BLaER1 (cell line): Measurements from ENCODE around the gene SPEF1.

Experiments used
- H3K27ac ChIP-seq: shearing (Covaris generic); formaldehyde crosslinking; 2 replicates; pipeline ENCODE4 v1.8.1; 2022
- H3K27me3 ChIP-seq: shearing (Covaris generic); formaldehyde crosslinking; 2 replicates; pipeline ENCODE4 v1.8.1; 2022
- H3K36me3 ChIP-seq: shearing (Covaris generic); formaldehyde crosslinking; 2 replicates; pipeline ENCODE4 v1.8.1; 2022
- H3K4me1 ChIP-seq: shearing (Covaris generic); formaldehyde crosslinking; 2 replicates; pipeline ENCODE4 v1.8.1; 2022
- H3K4me2 ChIP-seq: shearing (Covaris generic); formaldehyde crosslinking; 2 replicates; pipeline ENCODE4 v1.8.1; 2022
- H3K4me3 ChIP-seq: shearing (Covaris generic); formaldehyde crosslinking; 2 replicates; pipeline ENCODE4 v1.8.1; 2022
- H3K9ac ChIP-seq: shearing (Covaris generic); formaldehyde crosslinking; 2 replicates; pipeline ENCODE4 v1.8.1; 2022
- H3K9me3 ChIP-seq: shearing (Covaris generic); formaldehyde crosslinking; 2 replicates; pipeline ENCODE4 v1.8.1; 2022
- H4K20me1 ChIP-seq: shearing (Covaris generic); formaldehyde crosslinking; 2 replicates; pipeline ENCODE4 v1.8.1; 2022
- Cebpa-rat ChIP-seq: shearing (Covaris generic); IDR thresholded peaks from 2 replicates; pipeline ENCODE4 v1.8.1; 2022

Gene SPEF1

GRCh38 chr20:3767427-3768341 lies 13.6 kb downstream of the SPEF1 start, which contains the start of gene ADISSP:
ADISSP (minus strand) TSS chr20:3767753; CDS start chr20:3760100, 7,653 bp downstream.
- peak within 1 kb of the TSS; percentile 96 for H3K27ac ChIP-seq
- no peaks in the 10 kb centered on the region for H3K9me3 ChIP-seq
- TF ChIP-seq Cebpa-rat: no peak
- peak within 1 kb of the TSS; percentile 99 for H3K4me2 ChIP-seq
- H3K4me1 ChIP-seq: peaks cover 64% of the 10 kb centered on the region
- H4K20me1 ChIP-seq: peaks cover 42% of the 10 kb centered on the region
- no peaks in the 10 kb centered on the region for H3K36me3 ChIP-seq
- peak within 1 kb of the TSS; percentile 96 for H3K9ac ChIP-seq
- H3K27me3 ChIP-seq: no peaks in the 10 kb centered on the region
- H3K4me3 ChIP-seq: peak within 1 kb of the TSS; percentile 78

- peaks cover 3% of the 10 kb centered on the region; the same call in 1 of the 2 replicates for H3K36me3 ChIP-seq
- peaks cover 69% of the 10 kb centered on the region for H3K4me1 ChIP-seq
- peak overlapping the region; percentile 96 for H3K27ac ChIP-seq
- peak overlapping the region; percentile 78 for H3K4me3 ChIP-seq
- peak overlapping the region; percentile 99 for H3K4me2 ChIP-seq
- H4K20me1 ChIP-seq: peaks cover 48% of the 10 kb centered on the region
- peak overlapping the region; percentile 96 for H3K9ac ChIP-seq
- no peaks in the 10 kb centered on the region for H3K27me3 ChIP-seq
- TF ChIP-seq Cebpa-rat: no peak
- H3K9me3 ChIP-seq: no peaks in the 10 kb centered on the region
These were observed 14.2 kb downstream of the SPEF1 start for GRCh38 chr20:3767110-3767426.

- H4K20me1 ChIP-seq: peaks cover 53% of the 10 kb centered on the region
- H3K9me3 ChIP-seq: no peaks in the 10 kb centered on the region
- H3K27ac ChIP-seq: peak overlapping the region; percentile 96
- peak overlapping the region; percentile 78 for H3K4me3 ChIP-seq
- H3K4me2 ChIP-seq: peak overlapping the region; percentile 99
- no peaks in the 10 kb centered on the region for H3K27me3 ChIP-seq
- peaks cover 74% of the 10 kb centered on the region for H3K4me1 ChIP-seq
- no peak for TF ChIP-seq Cebpa-rat
- peaks cover 8% of the 10 kb centered on the region for H3K36me3 ChIP-seq
- H3K9ac ChIP-seq: peak overlapping the region; percentile 96
These were observed 14.7 kb downstream of the SPEF1 start for GRCh38 chr20:3766422-3767109.

GRCh38 chr20:3765171-3765882 lies 15.9 kb downstream of the SPEF1 start:
- peak overlapping the region; percentile 99 for H3K4me2 ChIP-seq
- peak overlapping the region; percentile 96 for H3K9ac ChIP-seq
- peaks cover 9% of the 10 kb centered on the region for H3K36me3 ChIP-seq
- H3K27me3 ChIP-seq: no peaks in the 10 kb centered on the region
- no peak for TF ChIP-seq Cebpa-rat
- peak overlapping the region; percentile 57 for H3K27ac ChIP-seq
- peak overlapping the region; percentile 78 for H3K4me3 ChIP-seq
- peaks cover 65% of the 10 kb centered on the region for H4K20me1 ChIP-seq
- no peaks in the 10 kb centered on the region for H3K9me3 ChIP-seq
- H3K4me1 ChIP-seq: peaks cover 79% of the 10 kb centered on the region

- Histone ChIP-seq H3K9ac (peak overlapping the region; percentile 96), H3K4me1 (peaks cover 79% of the 10 kb centered on the region), H3K27me3 (no peaks in the 10 kb centered on the region), H3K36me3 (peaks cover 15% of the 10 kb centered on the region), H3K4me2 (peak overlapping the region; percentile 99), H3K9me3 (no peaks in the 10 kb centered on the region), H4K20me1 (peaks cover 72% of the 10 kb centered on the region), H3K4me3 (no peak overlapping the region), H3K27ac (peak overlapping the region; percentile 57)
- TF ChIP-seq Cebpa-rat: no peak
These were observed 16.6 kb downstream of the SPEF1 start for GRCh38 chr20:3764659-3765058.

GRCh38 chr20:3763671-3764601 lies 17.3 kb downstream of the SPEF1 start:
- H3K9me3 ChIP-seq: no peaks in the 10 kb centered on the region
- peak overlapping the region; percentile 57 for H3K27ac ChIP-seq
- H3K9ac ChIP-seq: peak overlapping the region; percentile 96
- H3K36me3 ChIP-seq: peaks cover 22% of the 10 kb centered on the region
- no peak for TF ChIP-seq Cebpa-rat
- no peaks in the 10 kb centered on the region for H3K27me3 ChIP-seq
- H3K4me2 ChIP-seq: peak overlapping the region; percentile 99
- peaks cover 79% of the 10 kb centered on the region for H4K20me1 ChIP-seq
- H3K4me3 ChIP-seq: 0 out of 2 replicates have a peak overlapping the region, but pooled peaks have one; percentile 1
- H3K4me1 ChIP-seq: peaks cover 72% of the 10 kb centered on the region

- H3K4me2 ChIP-seq: peak overlapping the region; percentile 76
- peaks cover 54% of the 10 kb centered on the region for H3K4me1 ChIP-seq
- H3K27ac ChIP-seq: peak overlapping the region; percentile 71
These were observed 20.4 kb downstream of the SPEF1 start for GRCh38 chr20:3760655-3761348.

GRCh38 chr20:3759884-3760283 lies 21.4 kb downstream of the SPEF1 start:
- Histone ChIP-seq H3K4me2 (peak overlapping the region; percentile 76; the same call in 1 of the 2 replicates), H3K27me3 (no peaks in the 10 kb centered on the region), H3K27ac (peak overlapping the region; percentile 71; the same call in 1 of the 2 replicates), H3K9me3 (no peaks in the 10 kb centered on the region), H3K4me3 (no peak overlapping the region), H4K20me1 (peaks cover 86% of the 10 kb centered on the region), H3K4me1 (peaks cover 44% of the 10 kb centered on the region), H3K9ac (peak overlapping the region; percentile 52; the same call in 1 of the 2 replicates), H3K36me3 (peaks cover 62% of the 10 kb centered on the region)
- TF ChIP-seq Cebpa-rat: no peak

More at GRCh38 chr20:3760655-3761348, 20.4 kb downstream of the SPEF1 start:
- Histone ChIP-seq H3K27me3 (no peaks in the 10 kb centered on the region), H3K4me3 (no peak overlapping the region), H3K9me3 (no peaks in the 10 kb centered on the region), H4K20me1 (peaks cover 86% of the 10 kb centered on the region), H3K36me3 (peaks cover 53% of the 10 kb centered on the region), H3K9ac (peak overlapping the region; percentile 52)
- TF ChIP-seq Cebpa-rat: no peak
